Mucosa of stomach (tissue), 1 donor: Measurements from ENCODE around the gene ANKRD63.

ENCODE experiments used
- H3K27me3 ChIP-seq: one replicate; pipeline ENCODE4 v1.7.0; 2013; ENCODE audit warnings: mild to moderate bottlenecking, low read length; ENCODE audit not compliant: control insufficient read depth, insufficient read depth
- H3K36me3 ChIP-seq: one replicate; pipeline ENCODE4 v1.7.0; 2013; ENCODE audit warnings: low read length; ENCODE audit not compliant: control insufficient read depth, insufficient read depth
- H3K4me1 ChIP-seq: one replicate; pipeline ENCODE4 v1.7.0; 2013; ENCODE audit warnings: mild to moderate bottlenecking, low read length; ENCODE audit not compliant: control insufficient read depth, insufficient read depth
- H3K4me3 ChIP-seq: one replicate; pipeline ENCODE4 v1.7.0; 2013; ENCODE audit warnings: low read length
- H3K9ac ChIP-seq: one replicate; pipeline ENCODE4 v1.7.0; 2013; ENCODE audit warnings: mild to moderate bottlenecking, low read length, moderate library complexity
- H3K9me3 ChIP-seq: one replicate; pipeline ENCODE4 v1.7.0; 2013; ENCODE audit warnings: mild to moderate bottlenecking, low read length, moderate library complexity; ENCODE audit not compliant: control insufficient read depth
- donor health status: Pancreatic carcinoma.

Gene ANKRD63, protein sequence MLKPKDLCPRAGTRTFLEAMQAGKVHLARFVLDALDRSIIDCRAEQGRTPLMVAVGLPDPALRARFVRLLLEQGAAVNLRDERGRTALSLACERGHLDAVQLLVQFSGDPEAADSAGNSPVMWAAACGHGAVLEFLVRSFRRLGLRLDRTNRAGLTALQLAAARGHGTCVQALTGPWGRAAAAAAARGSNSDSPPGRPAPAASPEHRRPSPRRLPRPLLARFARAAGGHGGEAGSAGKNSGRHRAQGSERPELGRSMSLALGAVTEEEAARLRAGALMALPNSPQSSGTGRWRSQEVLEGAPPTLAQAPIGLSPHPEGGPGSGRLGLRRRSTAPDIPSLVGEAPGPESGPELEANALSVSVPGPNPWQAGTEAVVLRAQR

GRCh38 chr15:40282869-40283614 lies at the start of gene ANKRD63:
ANKRD63 (minus strand) TSS chr15:40283064; CDS start chr15:40282586, 478 bp downstream.
- peaks cover 81% of the 10 kb centered on the region for H3K27me3 ChIP-seq
- no peaks in the 10 kb centered on the region for H3K9me3 ChIP-seq
- no peaks in the 10 kb centered on the region for H3K36me3 ChIP-seq
- no peak within 1 kb of the TSS for H3K9ac ChIP-seq
- H3K4me3 ChIP-seq, result no peak within 1 kb of the TSS
- H3K4me1 ChIP-seq, result peaks cover 33% of the 10 kb centered on the region

- Histone ChIP-seq H3K4me3 (no peak overlapping the region), H3K4me1 (peaks cover 4% of the 10 kb centered on the region), H3K36me3 (no peaks in the 10 kb centered on the region), H3K27me3 (no peaks in the 10 kb centered on the region), H3K9ac (no peak overlapping the region), H3K9me3 (no peaks in the 10 kb centered on the region)
Measured at GRCh38 chr15:40332113-40332781, 49.4 kb upstream of the ANKRD63 start.

DNA sequence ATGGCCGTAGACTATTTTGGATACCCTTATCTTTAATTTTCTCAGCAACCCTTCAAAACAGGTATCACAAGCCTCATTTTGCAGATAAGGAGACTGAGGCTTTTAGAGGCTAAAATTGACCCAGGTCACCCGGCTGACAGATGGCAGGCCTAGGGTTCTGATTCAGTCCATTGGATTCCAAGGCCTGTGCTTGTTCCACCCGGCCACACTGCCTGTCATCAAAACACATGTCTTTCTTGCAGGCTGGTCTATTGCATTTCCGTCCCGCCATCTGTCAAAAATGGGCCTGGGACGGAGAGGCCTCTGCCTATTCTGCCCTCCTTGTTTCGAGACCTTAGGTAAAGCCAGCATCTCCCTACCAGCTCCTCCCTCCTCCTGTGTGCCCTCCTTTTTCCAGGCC lies 48.8 kb upstream of the ANKRD63 start:
- Histone ChIP-seq H3K4me3 (no peak overlapping the region), H3K27me3 (no peaks in the 10 kb centered on the region), H3K4me1 (peaks cover 4% of the 10 kb centered on the region), H3K9ac (no peak overlapping the region), H3K9me3 (no peaks in the 10 kb centered on the region), H3K36me3 (no peaks in the 10 kb centered on the region)

- H3K4me1 ChIP-seq, result peaks cover 4% of the 10 kb centered on the region
Measured at GRCh38 chr15:40331026-40331425, 48.2 kb upstream of the ANKRD63 start.

GRCh38 chr15:40330368-40330836 lies 47.5 kb upstream of the ANKRD63 start:
- Histone ChIP-seq H3K36me3 (no peaks in the 10 kb centered on the region), H3K9me3 (no peaks in the 10 kb centered on the region), H3K27me3 (no peaks in the 10 kb centered on the region), H3K4me3 (no peak overlapping the region), H3K9ac (no peak overlapping the region), H3K4me1 (peaks cover 9% of the 10 kb centered on the region)

More at GRCh38 chr15:40331026-40331425, 48.2 kb upstream of the ANKRD63 start:
- Histone ChIP-seq H3K36me3 (no peaks in the 10 kb centered on the region), H3K27me3 (no peaks in the 10 kb centered on the region), H3K9ac (no peak overlapping the region), H3K4me3 (no peak overlapping the region), H3K9me3 (no peaks in the 10 kb centered on the region)

DNA sequence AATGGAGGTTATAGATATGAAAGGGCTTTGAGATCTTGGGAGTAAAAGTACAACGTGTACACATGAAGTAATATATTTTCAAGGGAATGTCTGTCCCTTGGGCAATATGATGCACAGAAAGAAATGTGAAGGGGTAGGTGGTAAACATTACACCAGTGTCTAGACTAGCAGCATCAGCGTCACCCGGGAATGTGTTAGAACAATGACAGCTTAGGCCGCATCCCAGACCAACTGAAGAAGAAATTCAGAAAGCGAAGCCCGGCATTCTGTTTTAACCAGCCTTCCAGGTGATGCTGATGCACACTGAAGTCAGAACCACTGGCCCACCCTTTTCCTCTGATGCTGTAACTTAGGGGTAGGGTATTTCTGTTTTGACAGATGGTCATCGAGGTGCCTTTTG lies 46.9 kb upstream of the ANKRD63 start:
- no peaks in the 10 kb centered on the region for H3K9me3 ChIP-seq
- H3K4me3 ChIP-seq, result no peak overlapping the region
- no peaks in the 10 kb centered on the region for H3K36me3 ChIP-seq
- no peaks in the 10 kb centered on the region for H3K27me3 ChIP-seq
- H3K4me1 ChIP-seq, result peaks cover 15% of the 10 kb centered on the region
- H3K9ac ChIP-seq, result no peak overlapping the region

DNA sequence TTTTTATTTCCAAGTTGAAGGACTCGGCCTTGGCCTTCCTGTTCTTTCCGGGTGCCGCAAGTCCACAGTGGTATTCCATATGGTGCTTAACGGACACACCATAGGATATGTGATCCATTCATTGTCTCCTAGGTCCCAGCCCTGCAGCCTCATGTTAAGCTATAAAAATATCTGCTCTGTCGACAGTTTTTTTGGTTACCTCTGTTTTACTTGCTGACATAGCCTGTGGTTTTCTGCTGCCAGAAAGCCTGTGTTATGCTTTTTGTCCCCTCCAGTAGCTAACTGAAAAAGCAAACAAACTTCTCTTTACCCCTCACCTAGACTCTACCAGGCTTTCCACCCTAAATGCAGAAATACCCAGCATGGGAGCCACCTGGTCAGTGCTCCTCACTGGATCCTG lies 45.9 kb upstream of the ANKRD63 start:
- no peaks in the 10 kb centered on the region for H3K36me3 ChIP-seq
- H3K4me3 ChIP-seq, result no peak overlapping the region
- no peaks in the 10 kb centered on the region for H3K9me3 ChIP-seq
- H3K9ac ChIP-seq, result no peak overlapping the region
- peaks cover 19% of the 10 kb centered on the region for H3K4me1 ChIP-seq
- no peaks in the 10 kb centered on the region for H3K27me3 ChIP-seq

GRCh38 chr15:40328176-40328575 lies 45.3 kb upstream of the ANKRD63 start:
- Histone ChIP-seq H3K4me3 (no peak overlapping the region), H3K27me3 (no peaks in the 10 kb centered on the region), H3K9ac (no peak overlapping the region), H3K9me3 (no peaks in the 10 kb centered on the region), H3K36me3 (no peaks in the 10 kb centered on the region), H3K4me1 (peaks cover 17% of the 10 kb centered on the region)

DNA sequence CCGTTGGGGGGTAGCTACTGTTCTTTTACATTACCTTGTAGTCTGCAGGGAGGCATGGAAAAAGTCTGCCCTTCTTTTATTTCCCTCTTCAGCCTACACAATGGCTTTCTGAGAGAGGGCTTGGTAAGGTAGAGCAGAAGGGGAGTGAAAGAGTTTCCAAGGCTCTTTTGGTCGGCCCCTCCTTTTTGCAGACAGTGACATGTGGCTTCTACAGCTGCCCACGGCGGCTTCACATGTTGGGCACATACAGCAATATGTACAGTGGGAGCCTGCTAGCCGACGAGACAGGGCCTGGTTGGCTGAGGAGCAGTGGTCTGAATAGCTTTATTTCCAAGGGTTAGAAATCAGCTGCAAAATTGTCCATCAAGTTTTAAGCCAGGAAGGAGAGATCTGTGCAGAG lies 44.6 kb upstream of the ANKRD63 start:
- H3K27me3 ChIP-seq, result no peaks in the 10 kb centered on the region
- H3K9me3 ChIP-seq, result no peaks in the 10 kb centered on the region
- no peaks in the 10 kb centered on the region for H3K36me3 ChIP-seq
- H3K4me1 ChIP-seq, result peaks cover 24% of the 10 kb centered on the region
- no peak overlapping the region for H3K9ac ChIP-seq
- H3K4me3 ChIP-seq, result no peak overlapping the region

DNA sequence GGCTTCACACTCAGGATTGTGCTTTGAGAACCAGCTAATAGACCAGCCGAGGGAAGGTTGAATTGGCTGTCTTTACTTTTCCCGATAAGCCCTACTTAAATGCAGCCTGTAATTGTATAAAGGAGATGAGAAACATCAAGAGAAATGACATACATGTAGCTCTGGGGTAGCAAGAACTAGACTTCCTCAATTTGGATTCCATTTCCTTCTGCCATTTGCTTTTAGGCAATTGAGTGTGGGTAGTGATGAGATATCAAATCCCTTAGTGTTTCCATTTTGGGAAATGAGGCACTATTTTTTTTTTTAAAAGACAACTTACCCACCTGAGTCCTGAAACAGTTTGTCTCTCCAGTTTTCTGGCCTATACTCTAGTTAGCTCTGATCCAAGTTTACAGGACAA lies 42.8 kb upstream of the ANKRD63 start:
- Histone ChIP-seq H3K9ac (no peak overlapping the region), H3K4me1 (peaks cover 25% of the 10 kb centered on the region), H3K36me3 (no peaks in the 10 kb centered on the region), H3K4me3 (no peak overlapping the region), H3K27me3 (no peaks in the 10 kb centered on the region), H3K9me3 (no peaks in the 10 kb centered on the region)

DNA sequence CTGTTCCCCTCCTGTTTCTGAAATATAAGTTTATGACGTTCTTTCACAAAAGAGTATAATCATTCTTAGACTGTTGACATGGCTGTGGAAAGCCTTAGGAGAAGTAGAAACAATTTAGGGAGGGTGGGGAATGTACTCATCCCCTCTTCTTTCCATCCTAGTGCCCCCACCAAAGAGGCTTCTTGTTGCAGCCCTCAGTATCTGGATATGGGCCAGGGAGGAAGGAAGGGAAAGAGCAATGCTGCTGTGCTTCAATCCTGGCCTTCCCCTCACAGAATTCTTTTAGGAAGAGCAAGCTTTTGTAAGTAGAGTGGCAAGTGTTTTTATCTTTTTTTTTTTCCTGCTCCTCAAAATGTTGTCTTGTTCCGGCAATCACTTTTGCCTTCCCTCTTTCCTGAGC lies 42.3 kb upstream of the ANKRD63 start:
- Histone ChIP-seq H3K4me1 (peaks cover 25% of the 10 kb centered on the region), H3K9ac (peak overlapping the region; percentile 48), H3K9me3 (no peaks in the 10 kb centered on the region), H3K4me3 (no peak overlapping the region), H3K36me3 (no peaks in the 10 kb centered on the region), H3K27me3 (no peaks in the 10 kb centered on the region)
